Esophagus squamous epithelium (tissue), 5 donors: ENCODE results near the gene SMTNL2. TPM values are rescaled to one million over a fixed set of nuclear protein-coding genes. Genes with fewer than 3 reads are reported as not detected.
"Not testable (repeated sequence)": the region's sequence is repeated elsewhere in the genome, so short reads cannot be mapped to it uniquely, and the experiment has no call there.

Experiments used
- DNase-seq: peaks from one replicate; lab custom pipeline; 2025; lab: John Stamatoyannopoulos, UW
- H3K27ac ChIP-seq, 4 donors: fragments of 200-600 bp; sonication (generic); one replicate each; pipeline ENCODE4 v1.5.1; 2016 to 2019; ENCODE audit warnings: mild to moderate bottlenecking in 1 of 4
- H3K27me3 ChIP-seq, 4 donors: fragments of 200-600 bp; sonication (generic); 1 replicate in 3 of 4; 2 replicates in 1 of 4; pipeline versions ENCODE4 v1.5.1 to v1.6.0; 2017 to 2021; ENCODE audit warnings: antibody characterized with exemption in 1 of 4
- H3K36me3 ChIP-seq, 3 donors: fragments of 200-600 bp; sonication (generic); one replicate each; pipeline ENCODE4 v1.5.1; 2016 to 2019
- H3K4me1 ChIP-seq, 3 donors: fragments of 200-600 bp; sonication (generic); one replicate each; pipeline ENCODE4 v1.5.1; 2017 to 2019
- H3K4me3 ChIP-seq, 4 donors: fragments of 200-600 bp; sonication (generic); 1 replicate in 3 of 4; 2 replicates in 1 of 4; pipeline ENCODE4 v1.5.1; 2016 to 2019; ENCODE audit warnings: mild to moderate bottlenecking in 2 of 4, moderate library complexity in 1 of 4
- H3K9me3 ChIP-seq, 3 donors: fragments of 200-600 bp; sonication (generic); one replicate each; pipeline ENCODE4 v1.5.1; 2016 to 2019
- POLR2A ChIP-seq, 4 donors: fragments of 450-650 bp; IDR thresholded peaks; one replicate each; pipeline ENCODE4 v1.6.1; 2017; ENCODE audit warnings: antibody characterized with exemption in 4 of 4, mild to moderate bottlenecking in 4 of 4, moderate library complexity in 3 of 4
- WGBS, 2 donors: methylation state at CpG; one replicate each; pipeline ENCODE4 v1.1.5; 2018; 5-methylcytosine and 5-hydroxymethylcytosine counted together
- intact Hi-C: fragments of 100-400 bp; cut with DNase I; formaldehyde crosslinking; loops from one replicate; pipeline ENCODE4 v1.15.0; 2022
- total RNA-seq, 4 donors: library from RNA; depleted of rRNA; stranded (reverse); fragments of >200 nt; gene quantifications; one replicate each; pipeline ENCODE4 v1.1.0, GENCODE V29; 2016
- TF ChIP-seq, protein P1 (sequence below), 6 experiments: fragments of 450-650 bp in 4 of 6; fragments of 200-600 bp in 2 of 6; sonication (generic) in 2 of 6; IDR thresholded peaks; one replicate each; pipeline ENCODE4 v1.5.1; 2016 to 2019; ENCODE audit warnings: antibody characterized with exemption in 6 of 6, mild to moderate bottlenecking in 4 of 6, moderate library complexity in 4 of 6
- donor health status: DM: yes; HTN: yes; CAD: no.

The SMTNL2 gene
- total RNA-seq, 4 donors from 2014 or later: 0.41 to 0.76 (median 0.69) TPM

- TF ChIP-seq POLR2A (IDR thresholded peaks at IDR 0.05): no peak
- TF ChIP-seq, protein P1, sequence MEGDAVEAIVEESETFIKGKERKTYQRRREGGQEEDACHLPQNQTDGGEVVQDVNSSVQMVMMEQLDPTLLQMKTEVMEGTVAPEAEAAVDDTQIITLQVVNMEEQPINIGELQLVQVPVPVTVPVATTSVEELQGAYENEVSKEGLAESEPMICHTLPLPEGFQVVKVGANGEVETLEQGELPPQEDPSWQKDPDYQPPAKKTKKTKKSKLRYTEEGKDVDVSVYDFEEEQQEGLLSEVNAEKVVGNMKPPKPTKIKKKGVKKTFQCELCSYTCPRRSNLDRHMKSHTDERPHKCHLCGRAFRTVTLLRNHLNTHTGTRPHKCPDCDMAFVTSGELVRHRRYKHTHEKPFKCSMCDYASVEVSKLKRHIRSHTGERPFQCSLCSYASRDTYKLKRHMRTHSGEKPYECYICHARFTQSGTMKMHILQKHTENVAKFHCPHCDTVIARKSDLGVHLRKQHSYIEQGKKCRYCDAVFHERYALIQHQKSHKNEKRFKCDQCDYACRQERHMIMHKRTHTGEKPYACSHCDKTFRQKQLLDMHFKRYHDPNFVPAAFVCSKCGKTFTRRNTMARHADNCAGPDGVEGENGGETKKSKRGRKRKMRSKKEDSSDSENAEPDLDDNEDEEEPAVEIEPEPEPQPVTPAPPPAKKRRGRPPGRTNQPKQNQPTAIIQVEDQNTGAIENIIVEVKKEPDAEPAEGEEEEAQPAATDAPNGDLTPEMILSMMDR (IDR thresholded peaks at IDR 0.05): no peak
- Histone ChIP-seq H3K36me3 (no peaks in the 10 kb centered on the region), H3K4me3 (no peak overlapping the region), H3K9me3 (no peaks in the 10 kb centered on the region), H3K4me1 (peaks cover 0 to 26% (median 7%) of the 10 kb centered on the region in 3 donors), H3K27me3 (peaks cover 0 to 11% (median 0%) of the 10 kb centered on the region in 4 donors), H3K27ac (no peak overlapping the region)
- DNase-seq: no peak
- intact Hi-C loops: loop anchor here (5.0 kb wide), 1 partner anchor 55 kb away; no protein-coding TSS in a partner anchor
- 91 to 93% methylated on average over 1 of the region's 1 CpG for WGBS, 2 donors
Measured at GRCh38 chr17:4622375-4622774, 38.0 kb downstream of the SMTNL2 start.

DNA sequence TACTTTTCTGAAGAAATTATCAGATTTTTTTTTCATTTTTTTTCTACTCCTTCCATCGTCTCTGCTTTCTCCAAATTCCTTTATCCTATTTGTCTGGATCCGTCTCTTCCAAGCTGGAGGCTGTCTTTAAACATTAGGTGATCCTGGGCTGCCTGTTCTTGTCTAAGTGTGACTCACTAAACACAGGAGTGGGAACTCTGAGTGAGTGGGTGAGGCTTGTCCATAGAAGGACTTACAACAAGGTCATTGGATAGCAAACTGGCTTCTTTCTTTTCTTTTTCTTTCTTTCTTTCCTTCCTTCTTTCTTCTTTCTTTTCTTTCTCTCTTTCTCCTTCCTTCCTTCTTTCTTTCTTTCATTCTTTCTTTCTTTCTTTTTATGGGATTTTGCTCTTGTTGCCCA, 38.9 kb downstream of the SMTNL2 start:
- Histone ChIP-seq H3K4me3 (no peak overlapping the region), H3K4me1 (peaks cover 0 to 26% (median 7%) of the 10 kb centered on the region in 3 donors), H3K36me3 (no peaks in the 10 kb centered on the region), H3K27ac (no peak overlapping the region), H3K9me3 (no peaks in the 10 kb centered on the region), H3K27me3 (peaks cover 0 to 3% (median 0%) of the 10 kb centered on the region in 4 donors)
- 25 to 28% methylated on average over 2 of the region's 2 CpGs for WGBS, 2 donors
- TF ChIP-seq POLR2A (IDR thresholded peaks at IDR 0.05): no peak
- TF ChIP-seq, protein P1 (IDR thresholded peaks at IDR 0.05): no peak
- no peak for DNase-seq
- intact Hi-C loops: loop anchor here (5.0 kb wide), 1 partner anchor 56 kb away; no protein-coding TSS in a partner anchor

DNA sequence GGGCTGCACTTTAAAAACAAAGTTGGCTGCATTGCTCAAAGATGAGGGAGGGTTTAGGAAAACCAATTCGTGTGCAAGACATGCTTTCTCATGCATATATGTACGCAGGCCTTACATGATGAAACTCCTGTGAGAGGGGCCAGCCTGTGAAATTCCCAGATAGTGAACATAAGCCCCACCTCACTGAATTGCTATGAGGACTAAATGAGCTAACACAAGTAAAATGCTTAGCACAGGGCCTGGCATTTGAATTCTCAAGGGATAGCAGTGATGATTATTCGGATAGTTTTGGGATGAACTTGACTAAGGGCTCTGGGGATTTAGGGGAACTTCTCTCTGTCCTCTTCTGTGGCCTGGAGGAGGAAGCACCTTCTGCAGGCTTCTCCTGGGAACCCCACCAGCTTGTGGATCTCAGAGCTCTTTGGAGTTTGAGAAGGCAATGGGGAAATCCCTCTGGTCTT, 40.2 kb downstream of the SMTNL2 start:
- intact Hi-C loops: loop anchor here (5.0 kb wide), 1 partner anchor 57 kb away; no protein-coding TSS in a partner anchor
- H3K9me3 ChIP-seq, H3K27ac ChIP-seq, DNase-seq, H3K36me3 ChIP-seq, H3K27me3 ChIP-seq, H3K4me3 ChIP-seq: not testable (repeated sequence)
- peaks cover 0 to 26% (median 7%) of the 10 kb centered on the region in 3 donors for H3K4me1 ChIP-seq
- 55 to 56% methylated on average over 3 of the region's 3 CpGs for WGBS, 2 donors

GRCh38 chr17:4625181-4625617, 40.9 kb downstream of the SMTNL2 start:
- Histone ChIP-seq H3K4me3 (no peak overlapping the region), H3K9me3 (no peaks in the 10 kb centered on the region), H3K27ac (peak overlapping the region in 1 of 4 donors; percentile 34), H3K27me3 (no peaks in the 10 kb centered on the region), H3K4me1 (peaks cover 0 to 26% (median 7%) of the 10 kb centered on the region in 3 donors), H3K36me3 (no peaks in the 10 kb centered on the region)
- no peak for DNase-seq
- TF ChIP-seq POLR2A (IDR thresholded peaks at IDR 0.05): no peak
- TF ChIP-seq, protein P1 (IDR thresholded peaks at IDR 0.05): no peak
- intact Hi-C loops: no loop called here
- WGBS, 2 donors: 68 to 77% methylated on average over 12 of the region's 12 CpGs

DNA sequence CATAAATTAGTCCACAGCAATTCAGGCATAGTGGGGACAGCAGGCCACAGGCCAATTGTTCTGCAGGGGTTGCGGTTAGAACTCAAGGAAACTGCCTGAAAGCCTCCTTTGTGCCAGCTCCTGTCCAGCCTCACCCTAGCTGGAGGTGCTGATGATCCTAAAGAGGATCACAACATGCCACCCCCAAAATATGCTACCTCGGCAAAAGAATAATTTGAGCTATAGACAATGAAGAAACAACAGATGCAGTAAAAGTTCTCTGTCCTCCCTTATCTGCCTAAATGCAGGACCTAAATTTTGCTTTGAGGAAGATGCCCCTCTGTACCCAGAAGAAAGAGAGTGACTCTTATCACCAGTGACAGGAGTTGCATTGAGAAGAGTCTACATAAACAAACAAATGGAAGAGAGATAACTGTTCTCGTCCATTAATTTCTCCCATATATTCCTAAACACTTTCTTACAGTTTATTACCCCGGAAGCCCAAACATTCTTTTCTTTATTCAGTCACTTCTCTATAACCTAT, 42.5 kb downstream of the SMTNL2 start:
- TF ChIP-seq, protein P1 (IDR thresholded peaks at IDR 0.05): no peak
- TF ChIP-seq POLR2A (IDR thresholded peaks at IDR 0.05): no peak

More for the DNA sequence above, 42.5 kb downstream of the SMTNL2 start:
- Histone ChIP-seq H3K27me3 (peaks cover 0 to 6% (median 0%) of the 10 kb centered on the region in 4 donors), H3K36me3 (no peaks in the 10 kb centered on the region), H3K4me1 (peaks cover 0 to 26% (median 7%) of the 10 kb centered on the region in 3 donors), H3K27ac (no peak overlapping the region), H3K4me3 (no peak overlapping the region), H3K9me3 (no peaks in the 10 kb centered on the region)
- WGBS, 2 donors: 65 to 82% methylated on average over 4 of the region's 4 CpGs
- intact Hi-C loops: no loop called here
- DNase-seq: no peak
